Motor neuron (in vitro differentiated cells): ENCODE results near the gene NAV2. TPM values are rescaled to one million over a fixed set of nuclear protein-coding genes. Genes with fewer than 3 reads are reported as not detected.
A peak's percentile ranks its signal among the peaks of the same experiment; 100 is the strongest.

ENCODE experiments used
- ATAC-seq, 8 experiments: fragments of 200-7000 bp; cut with Tn5 transposase; replicated peaks in 6 of 8; 2 replicates each; pipeline ENCODE4 v1.8.0; 2021; ENCODE audit warnings: mild to moderate bottlenecking in 8 of 8, moderate library complexity in 8 of 8
- H3K27ac ChIP-seq, 2 donors: fragments of 250-450 bp; sonication (Bioruptor Pico); 2 replicates each; pipeline ENCODE4 v1.9.0; 2021; ENCODE audit warnings: antibody characterized with exemption in 2 of 2, mild to moderate bottlenecking in 2 of 2, moderate library complexity in 1 of 2
- H3K4me1 ChIP-seq, 2 donors: fragments of 250-450 bp; sonication (Bioruptor Pico); replicated peaks in 1 of 2; 2 replicates each; pipeline ENCODE4 v1.6.1; 2021; ENCODE audit warnings: antibody characterized with exemption in 2 of 2, mild to moderate bottlenecking in 2 of 2, moderate library complexity in 1 of 2
- H3K4me3 ChIP-seq, 5 donors: fragments of 250-450 bp; sonication (Bioruptor Pico); 2 replicates each; pipeline ENCODE4 v1.9.0; 2021; ENCODE audit warnings: antibody characterized with exemption in 5 of 5, mild to moderate bottlenecking in 5 of 5, moderate library complexity in 4 of 5
- WGBS, 10 experiments: fragments of 450-650 bp; shearing (Covaris generic); methylation state at CpG; one replicate each; pipeline ENCODE4 v1.0.0; 2022; 5-methylcytosine and 5-hydroxymethylcytosine counted together
- in situ Hi-C, 9 experiments: fragments of 400-800 bp; cut with MboI; loops; one replicate each; pipeline ENCODE4 v1.15.0; 2021; ENCODE audit warnings: low sequenced_read_pairs in 9 of 9, low pct_unique_long_range_greater_than_20kb in 2 of 9; ENCODE audit not compliant: unreplicated experiment in 9 of 9
- total RNA-seq, 8 experiments: library from RNA; unstranded; fragments of 300-600 nt; gene quantifications; 2 replicates each; pipeline versions ENCODE4 v1.2.3 to v1.2.4, GENCODE V29; 2022

NAV2 gene
- total RNA-seq, 8 experiments from 2014 or later = 0.54 to 23.0 (median 8.1) TPM

DNA sequence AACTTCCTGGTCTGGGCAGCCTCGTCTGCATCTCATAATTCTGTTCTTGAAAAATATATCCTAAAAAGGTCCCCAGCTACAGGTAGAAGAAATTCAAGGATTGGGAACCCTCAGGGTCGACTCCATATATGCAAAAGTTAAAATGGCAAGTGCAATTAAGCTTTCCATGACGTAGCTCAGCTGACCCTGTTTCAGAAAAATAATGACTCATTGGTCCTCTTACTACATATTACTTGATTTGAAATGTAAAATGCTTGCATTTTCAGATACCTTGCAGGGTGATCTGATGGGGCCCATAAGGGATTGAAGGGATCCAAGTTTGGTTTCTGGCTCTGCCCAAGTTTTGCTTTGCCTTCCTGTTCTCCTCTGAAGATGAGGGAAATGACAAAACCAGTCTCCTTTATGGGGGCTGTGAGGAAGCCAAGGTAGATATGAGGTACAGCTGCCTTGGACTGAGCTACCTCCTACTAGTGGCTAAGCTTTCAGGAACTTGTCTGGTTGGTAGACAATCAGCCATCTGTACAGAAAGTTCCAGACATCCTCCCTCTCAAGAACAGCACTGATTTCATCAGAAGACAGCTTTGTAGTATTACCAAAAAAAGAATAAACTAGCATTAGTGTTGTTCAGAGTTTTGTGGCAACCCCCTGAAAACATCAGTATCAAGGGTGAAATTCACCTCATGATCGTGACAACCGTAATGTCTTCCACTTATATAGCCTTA lies 270.3 kb downstream of the NAV2 start:
- ATAC-seq = peak in 3 of 8 experiments; percentile 87 to 90 (median 89)
- 0 to 100% (median 91%) methylated on average over 1 to 5 of the region's 5 CpGs; no CpG with 5 or more reads in 1 of the 10 experiments for WGBS, 10 experiments
- Histone ChIP-seq H3K4me1 (peaks cover 16% of the 10 kb centered on the region in 2 donors), H3K27ac (no peak overlapping the region), H3K4me3 (no peak overlapping the region)
- in situ Hi-C loops = no loop called here

DNA sequence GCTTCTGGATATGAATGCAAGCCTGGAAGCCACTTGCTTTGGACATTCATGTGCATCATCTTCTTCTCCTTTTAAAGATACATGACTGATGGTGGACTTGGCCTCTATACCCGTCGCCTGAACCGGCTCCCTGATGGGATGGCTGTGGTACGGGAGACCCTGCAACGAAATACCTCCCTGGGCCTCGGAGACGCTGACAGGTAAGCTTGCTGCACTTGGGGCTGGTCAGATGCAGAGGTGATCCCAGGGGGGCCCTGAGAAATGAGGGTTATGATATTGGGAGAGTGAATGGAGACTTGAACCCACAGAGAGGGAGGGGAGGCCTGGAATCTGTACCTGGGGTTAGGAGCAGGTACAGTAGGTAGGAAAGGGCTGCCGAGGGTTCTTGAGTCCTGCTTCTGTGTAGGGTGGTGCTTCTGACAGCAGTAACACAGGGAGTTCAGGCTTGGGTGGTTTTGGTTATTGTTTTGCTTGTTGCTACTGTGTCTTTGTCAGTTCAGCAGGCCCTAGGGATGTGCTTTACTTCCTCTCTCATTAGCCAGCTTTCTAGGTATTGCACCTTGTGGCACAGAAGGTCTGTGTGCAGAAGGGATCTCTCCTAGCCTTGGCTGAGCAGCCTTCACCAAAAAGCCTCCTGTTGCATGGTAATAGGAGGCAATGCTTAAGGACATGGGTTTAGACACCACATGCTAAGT lies 271.6 kb downstream of the NAV2 start:
- Histone ChIP-seq H3K4me3 (no peak overlapping the region), H3K27ac (no peak overlapping the region), H3K4me1 (peaks cover 3 to 4% of the 10 kb centered on the region in 2 donors)
- WGBS, 10 experiments = 50 to 100% (median 100%) methylated on average over 1 to 7 of the region's 8 CpGs; no CpG with 5 or more reads in 3 of the 10 experiments
- peak in 1 of 8 experiments; percentile 32 for ATAC-seq
- in situ Hi-C loops = no loop called here

DNA sequence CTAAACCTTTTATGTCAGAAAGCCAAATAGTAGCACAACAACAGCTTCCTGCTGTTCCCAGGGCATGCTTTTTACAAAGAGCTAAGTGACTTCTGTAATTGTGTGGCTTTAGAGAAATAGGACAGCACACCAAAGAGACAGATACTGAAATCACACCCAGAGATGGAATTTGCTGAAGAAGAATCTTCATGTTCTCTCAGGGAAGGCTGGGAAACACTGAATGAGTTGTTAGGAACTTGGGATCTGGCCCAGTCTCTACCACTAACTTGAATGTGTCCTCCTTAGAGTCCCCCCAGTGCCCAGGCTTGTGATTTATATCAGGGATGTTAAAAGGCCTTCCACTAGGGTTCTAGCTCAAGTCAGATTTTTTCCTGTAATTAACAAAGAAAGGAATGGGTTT lies 272.5 kb downstream of the NAV2 start:
- H3K4me1 ChIP-seq = no peaks in the 10 kb centered on the region
- H3K4me3 ChIP-seq = no peak overlapping the region
- no peak for ATAC-seq
- no peak overlapping the region for H3K27ac ChIP-seq
- in situ Hi-C loops = no loop called here

DNA sequence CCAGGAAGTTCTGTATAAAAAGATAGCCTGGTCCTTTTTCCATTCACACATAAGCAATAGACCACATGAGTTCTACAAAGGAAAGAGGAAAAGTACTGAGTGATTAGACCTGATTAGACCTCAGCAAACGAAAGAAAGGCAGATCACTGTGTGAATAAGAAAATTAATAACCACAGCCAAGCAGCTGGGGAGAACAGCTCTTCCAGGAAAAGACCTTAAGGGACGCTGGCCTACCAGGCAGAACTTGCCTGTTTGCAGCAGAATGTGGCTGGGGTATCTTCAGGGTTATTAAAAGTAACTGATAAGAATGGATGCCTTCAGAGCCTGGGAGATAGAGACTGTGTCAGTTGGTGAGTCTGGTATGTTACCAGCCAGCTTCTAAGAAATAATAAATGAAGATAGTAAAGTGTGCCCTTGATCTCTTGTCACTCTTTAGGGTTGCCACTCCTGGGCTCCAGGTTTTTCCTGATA lies 274.7 kb downstream of the NAV2 start:
- no peak for ATAC-seq
- H3K27ac ChIP-seq = no peak overlapping the region

DNA sequence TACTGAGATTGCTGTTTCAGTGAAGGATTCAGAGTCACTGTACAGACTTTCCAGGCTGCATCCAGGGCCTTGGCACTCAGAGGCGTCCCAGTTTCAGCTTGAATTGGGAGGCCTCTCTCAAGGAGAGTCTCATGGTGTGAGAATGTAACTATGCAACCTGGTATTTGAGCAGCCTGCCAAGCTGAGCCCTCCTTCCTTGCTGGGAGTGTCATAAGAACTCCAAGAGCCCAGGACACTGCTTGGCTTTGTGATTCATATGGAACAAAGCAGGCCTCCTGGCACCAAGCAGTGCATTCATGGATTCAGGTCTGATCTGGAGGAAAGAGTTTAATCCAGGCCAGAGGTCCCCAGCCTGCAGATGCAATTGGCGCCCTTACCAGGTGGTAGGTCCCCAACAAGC lies 276.0 kb downstream of the NAV2 start:
- peak in 6 of 8 experiments; percentile 27 to 98 (median 74) for ATAC-seq
- Histone ChIP-seq H3K4me3 (no peak overlapping the region), H3K27ac (no peak overlapping the region), H3K4me1 (no peaks in the 10 kb centered on the region)
- 0 to 83% (median 49%) methylated on average over 1 to 2 of the region's 2 CpGs; no CpG with 5 or more reads in 2 of the 10 experiments for WGBS, 10 experiments
- in situ Hi-C loops = no loop called here

More for the DNA sequence above, 274.7 kb downstream of the NAV2 start:
- 29 to 100% (median 95%) methylated on average over 1 to 2 of the region's 2 CpGs; no CpG with 5 or more reads in 1 of the 10 experiments for WGBS, 10 experiments
- in situ Hi-C loops = no loop called here
- no peak overlapping the region for H3K4me3 ChIP-seq
- H3K4me1 ChIP-seq = no peaks in the 10 kb centered on the region

DNA sequence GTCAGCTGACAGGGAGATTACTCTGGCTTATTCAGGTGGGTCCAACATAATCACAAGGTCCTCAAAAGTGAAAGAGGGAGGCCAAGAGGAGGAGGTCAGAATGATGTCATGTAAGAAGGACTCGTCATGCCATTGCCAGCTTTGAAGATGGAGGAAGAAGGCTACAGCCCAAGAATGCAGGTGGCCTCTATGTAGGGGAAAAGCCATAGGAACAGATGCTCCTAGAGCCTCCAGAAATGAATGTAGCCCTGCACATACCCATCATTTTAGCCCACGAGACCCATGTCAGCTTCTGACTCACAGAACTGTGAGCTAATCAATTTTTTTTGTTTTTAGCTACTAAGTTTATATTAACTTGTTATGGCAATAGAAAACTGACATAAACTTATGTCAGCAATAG lies 276.6 kb downstream of the NAV2 start:
- in situ Hi-C loops = no loop called here
- Histone ChIP-seq H3K4me3 (no peak overlapping the region), H3K4me1 (peaks cover 2 to 5% of the 10 kb centered on the region in 2 donors), H3K27ac (no peak overlapping the region)
- ATAC-seq = no peak
- 0 to 100% (median 100%) methylated on average over 1 to 2 of the region's 2 CpGs; no CpG with 5 or more reads in 4 of the 10 experiments for WGBS, 10 experiments

GRCh38 chr11:19992162-19992561 lies 279.5 kb downstream of the NAV2 start:
- in situ Hi-C loops = no loop called here
- H3K4me1 ChIP-seq = peaks cover 32 to 35% of the 10 kb centered on the region in 2 donors
- no peak overlapping the region for H3K27ac ChIP-seq
- no peak for ATAC-seq
- no peak overlapping the region for H3K4me3 ChIP-seq

DNA sequence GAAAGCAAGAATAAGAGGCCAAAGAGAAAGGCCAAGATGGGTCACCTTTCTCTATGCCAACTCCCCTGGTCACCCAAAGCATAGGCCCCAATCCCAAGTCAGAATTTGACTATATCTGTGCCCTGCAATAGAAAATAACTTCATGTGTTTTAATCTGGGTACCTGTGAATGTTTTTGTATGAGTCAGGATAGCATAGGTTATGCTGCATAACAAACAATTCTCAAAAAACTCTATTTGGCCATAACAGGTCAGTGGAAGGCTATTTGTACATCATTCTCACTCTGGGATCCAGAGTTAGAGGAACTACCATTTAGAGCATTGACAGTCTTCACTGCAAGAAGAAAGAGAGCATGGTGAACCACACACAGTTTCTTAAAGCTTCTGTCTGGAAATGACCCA lies 280.4 kb downstream of the NAV2 start:
- in situ Hi-C loops = no loop called here
- no peak for ATAC-seq
- H3K4me1 ChIP-seq = peaks cover 34 to 36% of the 10 kb centered on the region in 2 donors
- no peak overlapping the region for H3K4me3 ChIP-seq
- H3K27ac ChIP-seq = no peak overlapping the region

- peak in 5 of 8 experiments; percentile 34 to 76 (median 70) for ATAC-seq
Observed at GRCh38 chr11:19994672-19995071, 282.0 kb downstream of the NAV2 start.

DNA sequence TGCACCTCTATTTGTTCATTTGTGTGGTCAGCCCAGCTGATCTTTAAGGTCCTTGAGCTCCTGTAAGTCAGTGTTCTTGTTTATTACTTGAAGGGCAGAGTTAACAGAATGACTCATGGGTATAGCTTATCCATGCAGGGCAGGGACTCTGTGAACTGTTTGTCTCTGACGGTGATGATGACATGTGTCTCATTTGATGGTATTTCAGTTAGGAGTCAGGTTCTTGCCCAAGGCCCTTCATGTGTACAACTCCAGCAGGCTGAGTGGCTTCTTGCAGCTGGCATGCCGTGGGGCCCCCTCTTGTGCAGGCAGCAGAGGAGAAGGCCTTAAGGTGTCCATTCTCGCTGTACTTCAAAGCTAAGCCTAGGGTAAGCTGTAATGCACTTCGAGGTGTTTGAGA lies 282.5 kb downstream of the NAV2 start:
- in situ Hi-C loops = no loop called here
- ATAC-seq = peak; percentile 40 to 99 (median 82)
- peak overlapping the region; percentile 9 to 42 for H3K27ac ChIP-seq
- WGBS, 10 experiments = 0 to 100% (median 75%) methylated on average over 1 to 3 of the region's 4 CpGs; no CpG with 5 or more reads in 2 of the 10 experiments
- H3K4me3 ChIP-seq = no peak overlapping the region
- peaks cover 39 to 42% of the 10 kb centered on the region in 2 donors for H3K4me1 ChIP-seq

More at GRCh38 chr11:19994672-19995071, 282.0 kb downstream of the NAV2 start:
- Histone ChIP-seq H3K27ac (peak overlapping the region; percentile 9 to 70), H3K4me3 (no peak overlapping the region), H3K4me1 (peaks cover 35 to 37% of the 10 kb centered on the region in 2 donors)
- WGBS, 10 experiments = 20 to 100% (median 68%) methylated on average over 1 to 3 of the region's 3 CpGs; no CpG with 5 or more reads in 2 of the 10 experiments
- in situ Hi-C loops = no loop called here

GRCh38 chr11:19996571-19996970 lies 283.9 kb downstream of the NAV2 start:
- in situ Hi-C loops = no loop called here
- WGBS, 10 experiments = 28 to 83% (median 46%) methylated on average over 2 to 5 of the region's 5 CpGs; no CpG with 5 or more reads in 5 of the 10 experiments

GRCh38 chr11:20000022-20000350 lies 287.3 kb downstream of the NAV2 start:
- Histone ChIP-seq H3K4me3 (no peak overlapping the region), H3K27ac (peak overlapping the region; percentile 47 to 76), H3K4me1 (peaks cover 54 to 56% of the 10 kb centered on the region in 2 donors)
- 14 to 83% (median 32%) methylated on average over 1 to 3 of the region's 3 CpGs; no CpG with 5 or more reads in 3 of the 10 experiments for WGBS, 10 experiments
- in situ Hi-C loops = no loop called here
- no peak for ATAC-seq

More at GRCh38 chr11:19996571-19996970, 283.9 kb downstream of the NAV2 start:
- ATAC-seq = peak in 3 of 8 experiments; percentile 1 to 22 (median 17)
- Histone ChIP-seq H3K4me3 (no peak overlapping the region), H3K4me1 (peaks cover 54% of the 10 kb centered on the region in 2 donors), H3K27ac (peak overlapping the region; percentile 17 to 70)

GRCh38 chr11:20000351-20001134 lies 287.9 kb downstream of the NAV2 start:
- in situ Hi-C loops = no loop called here
- Histone ChIP-seq H3K4me3 (no peak overlapping the region), H3K4me1 (peaks cover 49 to 51% of the 10 kb centered on the region in 2 donors), H3K27ac (peak overlapping the region; percentile 75 to 76)
- 2 to 94% (median 15%) methylated on average over 1 to 11 of the region's 13 CpGs; no CpG with 5 or more reads in 2 of the 10 experiments for WGBS, 10 experiments
- ATAC-seq = peak in 6 of 8 experiments; percentile 29 to 96 (median 94)
